Smooth muscle cell (in vitro differentiated cells): Measurements from ENCODE around the gene BUD31. TPM values are rescaled to one million over a fixed set of nuclear protein-coding genes. Genes with fewer than 3 reads are reported as not detected.
"Not testable (repeated sequence)": the region's sequence is repeated elsewhere in the genome, so short reads cannot be mapped to it uniquely, and the experiment has no call there.

Experiments used
- DNase-seq: peaks from one replicate; lab custom pipeline; 2025; ENCODE audit not compliant: unreplicated experiment; lab: John Stamatoyannopoulos, UW
- H2AFZ ChIP-seq: fragments of 200-600 bp; sonication (generic); 2 replicates; pipeline ENCODE4 v1.6.0; 2016; ENCODE audit warnings: antibody characterized with exemption, low read depth, mild to moderate bottlenecking
- H3F3A ChIP-seq: fragments of 200-600 bp; sonication (generic); 2 replicates; pipeline ENCODE4 v1.6.0; 2017; ENCODE audit warnings: antibody characterized with exemption, low read depth
- H3K27ac ChIP-seq: fragments of 200-600 bp; sonication (generic); 2 replicates; pipeline ENCODE4 v1.5.1; 2016; ENCODE audit warnings: low read depth, mild to moderate bottlenecking
- H3K27me3 ChIP-seq: fragments of 200-600 bp; sonication (generic); 2 replicates; pipeline ENCODE4 v1.6.1; 2016; ENCODE audit warnings: low read depth, mild to moderate bottlenecking
- H3K36me3 ChIP-seq: fragments of 200-600 bp; sonication (generic); 2 replicates; pipeline ENCODE4 v1.5.1; 2016; ENCODE audit warnings: low read depth
- H3K4me1 ChIP-seq: fragments of 200-600 bp; sonication (generic); 2 replicates; pipeline ENCODE4 v1.5.1; 2016; ENCODE audit warnings: low read depth
- H3K4me2 ChIP-seq: fragments of 200-600 bp; sonication (generic); 2 replicates; pipeline ENCODE4 v1.6.0; 2016; ENCODE audit warnings: mild to moderate bottlenecking
- H3K4me3 ChIP-seq: fragments of 200-600 bp; sonication (generic); 2 replicates; pipeline ENCODE4 v1.5.1; 2016; ENCODE audit warnings: mild to moderate bottlenecking
- H3K79me2 ChIP-seq: fragments of 200-600 bp; sonication (generic); 2 replicates; pipeline ENCODE4 v1.6.0; 2016; ENCODE audit warnings: low read depth, mild to moderate bottlenecking
- H3K9ac ChIP-seq: fragments of 200-600 bp; sonication (generic); 2 replicates; pipeline ENCODE4 v1.6.0; 2016; ENCODE audit warnings: low read depth
- H3K9me3 ChIP-seq: fragments of 200-600 bp; sonication (generic); replicated peaks from 2 replicates; pipeline ENCODE4 v1.5.1; 2016; ENCODE audit warnings: low read depth
- H4K20me1 ChIP-seq: fragments of 200-600 bp; sonication (generic); 2 replicates; pipeline ENCODE4 v1.6.0; 2016; ENCODE audit warnings: low read depth
- WGBS: methylation state at CpG from one replicate; pipeline ENCODE4 v1.1.7; 2016; ENCODE audit warnings: low lambda C conversion rate; 5-methylcytosine and 5-hydroxymethylcytosine counted together
- polyA plus RNA-seq: library from polyadenylated mRNA; unstranded; fragments of >200 nt; fragmentation: Nextera tagmentation; extraction: Ambion mirVana; gene quantifications from 2 replicates; pipeline ENCODE4 v1.2.1, GENCODE V29; 2016
- total RNA-seq: library from RNA; depleted of rRNA; stranded (reverse); fragments of >200 nt; gene quantifications from 2 replicates; pipeline ENCODE4 v1.2.3, GENCODE V29; 2014
- TF ChIP-seq, protein P1 (sequence below): fragments of 200-600 bp; sonication (generic); IDR thresholded peaks from 2 replicates; pipeline ENCODE4 v1.5.1; 2017; ENCODE audit warnings: borderline replicate concordance, mild to moderate bottlenecking, antibody characterized with exemption; ENCODE audit not compliant: insufficient read depth, poor library complexity, severe bottlenecking

Gene BUD31
- total and polyA plus RNA-seq, 2 experiments from 2014 or later, result 97.2 to 249 TPM

- TF ChIP-seq, protein P1, sequence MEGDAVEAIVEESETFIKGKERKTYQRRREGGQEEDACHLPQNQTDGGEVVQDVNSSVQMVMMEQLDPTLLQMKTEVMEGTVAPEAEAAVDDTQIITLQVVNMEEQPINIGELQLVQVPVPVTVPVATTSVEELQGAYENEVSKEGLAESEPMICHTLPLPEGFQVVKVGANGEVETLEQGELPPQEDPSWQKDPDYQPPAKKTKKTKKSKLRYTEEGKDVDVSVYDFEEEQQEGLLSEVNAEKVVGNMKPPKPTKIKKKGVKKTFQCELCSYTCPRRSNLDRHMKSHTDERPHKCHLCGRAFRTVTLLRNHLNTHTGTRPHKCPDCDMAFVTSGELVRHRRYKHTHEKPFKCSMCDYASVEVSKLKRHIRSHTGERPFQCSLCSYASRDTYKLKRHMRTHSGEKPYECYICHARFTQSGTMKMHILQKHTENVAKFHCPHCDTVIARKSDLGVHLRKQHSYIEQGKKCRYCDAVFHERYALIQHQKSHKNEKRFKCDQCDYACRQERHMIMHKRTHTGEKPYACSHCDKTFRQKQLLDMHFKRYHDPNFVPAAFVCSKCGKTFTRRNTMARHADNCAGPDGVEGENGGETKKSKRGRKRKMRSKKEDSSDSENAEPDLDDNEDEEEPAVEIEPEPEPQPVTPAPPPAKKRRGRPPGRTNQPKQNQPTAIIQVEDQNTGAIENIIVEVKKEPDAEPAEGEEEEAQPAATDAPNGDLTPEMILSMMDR, result no peak
- 99% methylated on average over 13 of the region's 13 CpGs for whole genome bisulfite sequencing
- Histone ChIP-seq H3K9me3 (no peaks in the 10 kb centered on the region), H3F3A (peaks cover 3% of the 10 kb centered on the region), H3K36me3 (no peaks in the 10 kb centered on the region), H3K9ac (no peak overlapping the region), H2AFZ (no peak overlapping the region), H3K4me2 (no peak overlapping the region), H3K4me3 (no peak overlapping the region), H3K27ac (no peak overlapping the region), H4K20me1 (peaks cover 74% of the 10 kb centered on the region), H3K4me1 (peaks cover 4% of the 10 kb centered on the region), H3K79me2 (peaks cover 44% of the 10 kb centered on the region), H3K27me3 (no peaks in the 10 kb centered on the region)
- no peak for DNase-seq
Measured at GRCh38 chr7:99383791-99384370, 24.9 kb upstream of the BUD31 start.

DNA sequence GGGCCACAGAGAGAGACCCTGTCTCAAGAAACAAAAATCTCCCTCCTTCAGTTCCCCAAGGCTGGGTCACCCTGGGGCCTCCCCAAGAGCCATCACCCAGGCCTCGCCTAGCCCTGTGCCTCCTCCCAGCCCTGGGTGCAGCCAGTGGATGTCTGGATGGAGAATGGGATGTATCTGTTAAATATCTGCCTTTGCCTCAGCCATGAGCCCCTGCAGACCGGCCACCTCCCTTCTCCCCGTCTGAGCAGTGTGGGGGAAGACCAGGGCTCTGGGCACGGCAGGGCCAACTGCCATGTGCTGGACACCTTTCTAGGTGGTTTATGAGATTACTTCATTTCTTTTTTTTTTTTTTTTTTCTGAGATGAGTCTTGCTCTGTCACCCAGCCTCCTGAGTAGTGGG, 24.2 kb upstream of the BUD31 start:
- H3K4me1 ChIP-seq, result peaks cover 4% of the 10 kb centered on the region
- H3K36me3 ChIP-seq, result no peaks in the 10 kb centered on the region
- DNase-seq, result no peak
- H4K20me1 ChIP-seq, result peaks cover 70% of the 10 kb centered on the region
- WGBS, result 97% methylated on average over 4 of the region's 4 CpGs
- peaks cover 41% of the 10 kb centered on the region for H3K79me2 ChIP-seq
- H3F3A ChIP-seq, result no peaks in the 10 kb centered on the region
- H3K4me3 ChIP-seq, result no peak overlapping the region
- H3K9me3 ChIP-seq, result no peaks in the 10 kb centered on the region
- H2AFZ ChIP-seq, result no peak overlapping the region
- TF ChIP-seq, protein P1, result no peak
- no peak overlapping the region for H3K4me2 ChIP-seq
- no peak overlapping the region for H3K27ac ChIP-seq
- H3K27me3 ChIP-seq, result no peaks in the 10 kb centered on the region
- no peak overlapping the region for H3K9ac ChIP-seq

DNA sequence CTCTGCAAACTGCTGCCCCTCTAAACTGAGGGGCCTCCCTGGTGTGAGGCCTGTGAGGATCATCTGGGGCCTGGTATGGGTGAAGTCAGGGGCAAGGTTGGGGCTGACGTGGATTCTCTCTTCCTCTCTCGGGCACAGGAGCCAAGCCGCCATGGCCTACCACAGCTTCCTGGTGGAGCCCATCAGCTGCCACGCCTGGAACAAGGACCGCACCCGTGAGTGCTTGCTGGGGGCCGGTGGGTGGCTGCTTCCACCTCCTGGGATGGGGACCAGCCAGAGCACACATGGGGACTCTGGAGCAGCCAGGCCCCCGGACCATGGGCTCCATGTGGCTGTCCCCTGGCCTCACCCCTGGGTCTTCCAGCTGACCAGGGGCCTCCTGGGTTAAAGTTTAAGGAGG, 23.2 kb upstream of the BUD31 start:
- Histone ChIP-seq H2AFZ (no peak overlapping the region), H4K20me1 (peaks cover 60% of the 10 kb centered on the region), H3K9ac (no peak overlapping the region), H3K4me3 (no peak overlapping the region), H3K36me3 (no peaks in the 10 kb centered on the region), H3K4me2 (no peak overlapping the region), H3K9me3 (no peaks in the 10 kb centered on the region), H3K4me1 (no peaks in the 10 kb centered on the region), H3K79me2 (peaks cover 30% of the 10 kb centered on the region), H3F3A (no peaks in the 10 kb centered on the region), H3K27me3 (no peaks in the 10 kb centered on the region), H3K27ac (no peak overlapping the region)
- TF ChIP-seq, protein P1, result no peak
- DNase-seq, result no peak
- WGBS, result 100% methylated on average over 8 of the region's 8 CpGs

DNA sequence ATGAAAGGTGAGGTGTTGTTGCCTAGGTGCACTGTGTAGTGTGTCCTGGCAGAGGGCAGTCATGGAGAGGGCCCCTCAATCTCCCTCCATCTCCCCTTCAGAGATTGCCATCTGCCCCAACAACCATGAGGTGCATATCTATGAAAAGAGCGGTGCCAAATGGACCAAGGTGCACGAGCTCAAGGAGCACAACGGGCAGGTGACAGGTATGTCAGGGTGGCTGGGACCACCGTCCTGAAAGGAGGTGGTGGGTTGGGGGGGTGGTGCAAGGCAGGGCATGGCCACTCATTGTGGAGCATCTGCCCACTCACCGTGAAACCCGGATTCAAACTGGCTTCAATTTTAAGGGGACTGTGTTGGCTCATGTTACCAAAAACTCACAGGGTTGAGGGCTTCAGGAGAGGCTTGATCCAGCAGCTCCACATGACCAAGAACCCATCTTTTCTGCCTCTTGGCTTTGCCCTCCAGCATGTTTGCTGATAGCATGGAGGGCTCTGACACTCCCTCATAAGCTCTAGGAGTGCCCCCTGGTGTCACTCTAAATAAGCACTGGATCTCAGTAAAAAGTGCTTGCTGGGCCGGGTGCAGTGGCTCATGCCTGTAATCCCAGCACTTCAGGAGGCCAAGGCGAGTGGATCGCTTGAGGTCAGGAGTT, 22.1 kb upstream of the BUD31 start:
- Histone ChIP-seq H3F3A (no peaks in the 10 kb centered on the region), H3K9ac (no peak overlapping the region), H3K27me3 (no peaks in the 10 kb centered on the region), H2AFZ (no peak overlapping the region), H3K27ac (no peak overlapping the region), H3K4me3 (no peak overlapping the region), H3K9me3 (no peaks in the 10 kb centered on the region), H3K4me2 (no peak overlapping the region), H4K20me1 (peaks cover 54% of the 10 kb centered on the region), H3K36me3 (no peaks in the 10 kb centered on the region), H3K4me1 (no peaks in the 10 kb centered on the region), H3K79me2 (peaks cover 21% of the 10 kb centered on the region)
- DNase-seq, result no peak
- WGBS, result 97% methylated on average over 9 of the region's 9 CpGs
- TF ChIP-seq, protein P1, result no peak

DNA sequence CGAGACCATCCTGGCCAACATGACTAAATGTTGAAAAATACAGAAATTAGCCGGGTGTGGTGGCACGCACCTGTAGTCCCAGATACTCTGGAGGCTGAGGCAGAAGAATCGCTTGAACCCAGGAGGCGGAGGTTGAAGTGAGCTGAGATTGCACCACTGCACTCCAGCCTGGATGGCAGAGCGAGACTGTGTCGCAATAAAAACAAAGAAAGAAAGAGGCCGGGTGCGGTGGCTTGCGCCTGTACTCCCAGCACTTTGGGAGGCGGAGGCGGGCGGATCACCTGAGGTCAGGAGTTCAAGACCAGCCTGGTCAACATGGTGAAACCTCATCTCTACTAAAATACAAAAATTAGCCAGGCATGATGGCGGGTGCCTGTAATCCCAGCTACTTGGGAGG, 21.5 kb upstream of the BUD31 start:
- H3K9me3 ChIP-seq, DNase-seq, H3K4me1 ChIP-seq, H3K9ac ChIP-seq, H2AFZ ChIP-seq, H3K27ac ChIP-seq, H3K4me3 ChIP-seq, H3K36me3 ChIP-seq, H3F3A ChIP-seq, H3K27me3 ChIP-seq, H3K4me2 ChIP-seq: not testable (repeated sequence)
- Histone ChIP-seq H4K20me1 (peaks cover 54% of the 10 kb centered on the region), H3K79me2 (peaks cover 17% of the 10 kb centered on the region)
- 99% methylated on average over 14 of the region's 14 CpGs for WGBS
